HG02884 (cell line): ENCODE data around the gene CIROP.

Experiments used
- ATAC-seq: cut with Tn5 transposase; IDR thresholded peaks from one replicate; pipeline ENCODE4 v1.9.1; 2021; ENCODE audit warnings: mild to moderate bottlenecking, moderate library complexity; ENCODE audit not compliant: unreplicated experiment

The CIROP gene

DNA sequence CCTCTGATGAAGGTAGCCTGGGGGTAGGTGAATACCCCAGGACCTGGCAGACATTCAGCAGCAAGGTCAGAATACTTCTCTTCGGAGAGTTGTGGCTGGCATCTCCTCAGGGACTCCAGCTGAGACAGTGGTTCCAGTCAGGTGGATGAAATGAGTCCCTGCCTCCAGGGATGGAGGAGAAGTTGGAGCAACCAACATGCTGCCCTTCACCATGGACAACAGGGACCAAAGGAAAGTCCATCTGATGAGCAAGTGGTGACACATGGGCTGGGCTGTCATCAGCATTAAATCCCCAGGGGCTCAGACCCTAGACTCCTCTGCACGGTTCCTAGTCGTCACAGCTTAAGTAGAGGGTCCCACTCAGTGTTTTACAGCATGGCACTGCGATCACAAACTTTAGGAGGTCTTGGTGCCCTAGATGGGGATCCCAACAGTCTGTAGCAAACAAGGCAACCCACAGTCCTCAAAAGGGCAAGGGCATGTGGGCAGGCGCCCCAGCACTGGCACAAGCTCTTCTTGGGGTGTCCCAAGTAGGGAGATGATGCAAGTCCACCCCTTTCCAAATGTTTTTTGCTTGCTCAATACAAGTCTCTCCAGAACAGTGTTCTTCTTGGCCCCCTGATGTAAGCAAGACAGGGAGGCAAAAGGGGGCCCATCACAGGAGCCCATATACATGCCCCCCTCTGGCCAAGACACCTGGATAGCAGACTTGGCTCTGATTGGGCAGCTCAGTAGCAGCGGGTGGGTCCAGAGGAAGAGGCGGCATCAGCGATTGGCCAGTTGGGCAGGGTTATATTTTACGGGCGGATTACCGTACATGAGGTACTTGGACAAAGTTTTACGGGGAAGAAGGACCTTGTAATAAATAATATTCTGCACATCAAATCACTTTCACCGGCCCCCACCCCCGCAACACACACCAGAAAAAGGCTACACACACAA, 36.7 kb downstream of the CIROP start:
- no peak for ATAC-seq

DNA sequence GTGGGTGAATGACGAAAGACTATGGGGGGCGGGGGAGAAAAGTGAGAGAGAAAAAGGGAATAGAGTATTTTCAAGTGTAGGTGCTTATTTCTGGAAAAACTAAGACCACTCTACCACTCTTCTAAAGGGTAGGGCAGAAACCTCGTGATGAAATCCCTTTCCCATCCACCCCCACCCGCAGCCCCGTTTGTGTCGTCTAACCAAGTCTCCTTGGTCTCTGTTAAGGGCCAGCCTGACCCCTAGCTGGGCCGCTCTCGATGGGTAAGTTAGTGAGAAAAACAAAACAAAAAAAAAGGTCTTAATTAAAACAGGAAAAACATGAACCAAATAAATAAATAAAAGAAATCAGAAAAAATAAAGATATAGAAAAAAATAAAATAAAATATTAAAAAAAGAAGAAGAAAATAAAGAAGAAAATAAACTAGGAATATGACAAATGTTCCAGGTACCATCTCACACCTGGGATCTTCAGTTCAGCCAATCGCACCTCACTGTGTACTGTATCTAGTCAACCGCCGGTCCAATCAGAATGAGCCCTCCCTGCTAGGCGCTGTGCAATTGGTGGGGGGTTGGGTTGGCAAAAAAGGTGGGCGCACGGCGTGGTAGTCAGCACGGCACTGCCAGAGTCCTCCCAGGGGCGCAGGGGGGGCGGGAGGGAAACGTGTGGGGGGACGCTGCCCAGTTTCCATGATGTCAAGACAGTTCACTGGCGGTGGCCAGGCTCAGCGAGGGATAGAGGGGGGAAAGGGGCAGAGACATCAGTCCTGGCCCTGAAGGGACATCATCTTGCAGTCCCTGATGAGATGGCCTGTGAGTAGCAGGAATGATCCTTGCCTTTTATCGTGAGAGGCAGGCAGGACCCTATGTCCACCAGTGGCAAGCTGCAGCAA, 37.7 kb downstream of the CIROP start:
- ATAC-seq: no peak

GRCh38 chr14:23066368-23066767, 38.4 kb downstream of the CIROP start:
- ATAC-seq: no peak

DNA sequence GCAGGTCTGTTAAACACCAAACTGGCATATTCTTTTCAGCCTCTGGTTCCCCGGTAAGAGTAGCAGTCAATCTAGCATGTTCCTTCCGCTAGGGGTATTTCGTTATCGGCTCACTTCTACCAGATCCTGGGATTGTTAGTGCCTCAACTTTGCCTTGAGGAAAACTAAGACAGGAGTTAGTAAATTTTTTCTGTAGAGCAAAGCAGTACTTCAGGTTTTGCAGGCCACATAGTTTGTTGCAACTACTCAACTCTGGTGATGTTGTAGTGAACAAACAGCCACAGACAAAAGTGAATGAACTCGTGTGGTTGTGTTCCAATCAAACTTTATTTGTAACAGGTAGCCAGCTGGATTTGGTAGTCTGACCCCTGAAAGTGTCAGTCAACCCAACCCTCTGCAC, 41.2 kb downstream of the CIROP start:
- no peak for ATAC-seq

- no peak for ATAC-seq
These were observed 42.8 kb downstream of the CIROP start for GRCh38 chr14:23062002-23062401.

DNA sequence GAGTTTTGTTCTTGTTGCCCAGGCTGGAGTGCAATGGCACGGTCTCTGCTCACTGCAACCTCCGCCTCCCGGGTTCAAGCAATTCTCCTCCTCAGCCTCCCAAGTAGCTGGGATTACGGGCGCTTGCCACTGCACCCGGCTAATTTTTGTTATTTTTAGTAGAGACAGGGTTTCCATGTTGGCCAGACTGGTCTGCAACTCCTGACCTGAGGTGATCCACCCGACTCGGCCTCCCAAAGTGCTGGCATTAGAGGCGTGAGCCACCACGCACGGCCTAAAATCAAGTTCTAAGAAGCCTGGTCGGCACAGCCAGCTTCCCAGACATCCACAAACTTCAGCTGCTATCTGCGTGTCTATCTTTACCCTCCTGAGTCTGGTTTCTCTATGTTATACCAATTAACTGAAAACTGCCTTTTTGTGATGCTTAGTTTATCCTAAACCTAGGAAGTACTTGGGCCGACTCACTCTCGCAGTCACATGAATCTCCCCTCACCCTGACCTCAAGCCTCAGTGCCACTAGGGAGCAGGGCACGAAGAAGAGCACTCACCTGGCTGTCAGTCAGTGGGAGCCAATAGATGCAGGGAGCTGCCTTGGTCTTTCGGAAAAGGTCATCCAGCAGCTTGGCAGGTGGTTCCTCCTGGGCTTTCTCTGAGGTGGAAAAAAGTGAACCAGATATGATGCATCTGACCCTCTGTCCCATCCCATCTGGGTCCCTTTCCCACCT, 44.1 kb downstream of the CIROP start:
- ATAC-seq: no peak

DNA sequence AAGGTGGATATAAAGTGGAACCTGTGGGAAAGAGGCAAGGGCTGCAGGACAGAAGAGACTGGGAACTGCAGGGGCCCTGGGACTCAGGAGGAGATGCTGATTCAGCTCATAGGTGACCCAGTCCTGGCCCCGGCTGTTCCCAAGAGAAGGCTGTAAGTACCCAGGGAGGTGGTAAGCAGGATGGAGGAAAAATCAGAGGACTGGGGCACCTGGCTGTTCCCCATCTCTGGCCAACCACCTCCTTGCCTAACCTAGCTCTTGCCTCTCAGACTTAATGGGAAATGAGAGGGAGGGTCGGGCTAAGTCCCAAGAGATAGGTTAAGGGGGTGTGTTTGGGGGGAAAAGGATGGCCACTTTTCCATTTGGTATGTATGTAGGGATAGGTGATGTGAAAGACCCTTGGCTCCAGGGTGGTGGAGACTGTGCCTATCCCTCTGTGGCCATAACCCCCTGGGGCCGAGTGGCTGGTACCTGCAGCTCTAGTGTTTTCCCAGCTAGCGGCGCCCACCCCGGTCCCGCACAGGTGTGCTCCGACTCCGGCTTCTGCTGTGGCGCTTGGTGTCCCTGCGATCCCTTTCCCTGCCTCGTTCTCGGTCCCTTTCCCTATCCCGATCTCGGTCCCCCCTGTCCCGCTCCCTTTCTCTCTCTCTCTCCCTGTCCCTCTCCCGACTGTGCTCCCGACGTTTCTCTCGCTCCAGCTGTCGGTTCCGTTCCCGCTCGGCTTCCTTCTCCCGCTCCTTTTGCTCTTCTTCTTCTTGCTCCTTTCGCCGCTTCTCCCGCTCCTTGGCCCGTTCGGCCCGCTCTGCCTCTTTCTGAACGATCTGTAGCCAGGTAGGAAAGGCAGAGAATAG, 45.9 kb downstream of the CIROP start:
- ATAC-seq: no peak

DNA sequence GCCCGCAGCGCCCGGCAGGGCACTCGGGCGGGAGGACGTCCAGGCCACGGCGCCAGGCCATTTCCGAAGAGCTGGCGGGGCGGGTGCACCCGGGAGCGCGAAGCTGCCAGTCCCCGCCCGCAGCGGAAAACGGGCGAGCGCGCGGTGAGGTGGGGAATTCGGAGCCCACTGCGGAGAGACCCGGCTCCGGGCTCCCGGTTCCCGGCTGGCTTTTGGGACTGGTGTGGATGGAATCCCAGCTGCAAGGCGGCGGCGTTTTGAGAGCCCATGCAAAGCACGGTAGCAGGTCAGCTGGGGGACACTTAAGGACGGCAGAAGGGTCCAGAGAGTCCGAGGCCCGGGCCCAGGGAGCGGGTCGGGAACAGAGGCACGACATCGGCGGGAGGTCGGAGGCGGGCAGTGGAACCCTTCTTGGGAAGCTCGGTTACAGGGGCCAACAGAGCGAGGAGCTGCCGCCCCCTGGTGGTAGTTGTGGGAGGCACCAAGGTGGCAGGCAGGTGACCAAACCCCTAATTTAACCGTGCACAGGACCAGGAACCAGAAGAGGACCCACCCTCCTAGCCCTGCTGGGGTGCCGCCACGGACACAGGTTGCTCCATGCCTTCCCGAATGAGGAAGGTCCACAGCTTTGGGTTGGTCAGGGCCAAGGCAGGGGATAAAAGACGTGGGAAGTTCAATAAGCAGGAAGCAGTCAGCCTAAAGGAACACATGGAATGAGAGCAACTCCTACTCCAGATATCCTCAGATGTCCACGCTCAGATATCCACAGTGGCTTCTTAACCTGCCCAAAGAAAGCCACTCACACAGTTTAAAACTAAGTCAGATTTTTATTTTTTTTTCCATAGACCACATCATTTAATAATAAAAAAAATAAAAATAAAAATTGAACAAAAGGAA, 46.8 kb downstream of the CIROP start:
- peak; percentile 52 for ATAC-seq

GRCh38 chr14:23056956-23057756, 47.6 kb downstream of the CIROP start, which contains the start of gene CDH24:
TSS of gene CDH24 (minus strand) at chr14:23057520. CDS start at chr14:23055733, 1,787 bp downstream.
- peak; percentile 51 for ATAC-seq

DNA sequence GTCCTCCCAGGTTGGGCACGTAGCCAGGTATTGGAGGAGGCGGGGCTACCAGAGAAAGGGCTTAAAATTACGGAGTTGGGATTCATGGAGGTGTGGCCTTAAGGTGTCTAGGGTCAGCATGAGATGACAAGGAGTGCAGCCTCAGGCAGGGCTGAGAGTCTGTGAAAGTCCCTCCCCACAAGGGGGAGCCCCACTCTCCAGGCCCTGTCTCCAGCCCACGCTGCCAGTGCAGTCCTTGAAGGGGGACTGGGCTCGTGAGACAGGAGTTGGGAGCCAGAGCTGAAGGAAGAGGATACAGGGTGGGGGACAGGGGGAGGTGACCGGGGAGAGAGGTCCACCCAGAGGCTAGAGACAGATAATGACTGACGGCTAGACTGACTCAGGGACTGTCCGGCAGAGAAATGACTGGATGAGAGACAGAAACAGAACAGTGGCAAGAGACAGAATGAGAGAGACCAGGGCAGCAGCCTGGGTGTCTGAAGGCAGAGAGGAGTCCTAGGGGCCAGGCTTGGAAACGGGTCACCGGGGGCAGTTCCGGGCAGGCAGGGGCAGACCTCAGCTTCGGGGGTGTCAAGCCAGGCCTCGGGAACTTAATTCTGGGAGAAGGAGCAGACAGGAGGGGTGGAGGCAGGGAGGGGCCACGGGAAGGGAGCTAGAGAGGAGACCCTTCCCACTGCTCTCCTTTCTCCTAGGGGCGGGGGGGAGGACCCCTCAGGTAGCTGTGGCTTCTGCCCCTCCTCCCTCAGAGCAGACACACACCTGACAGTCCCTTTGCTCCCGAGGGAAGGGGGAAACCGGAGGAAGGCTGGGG, 48.4 kb downstream of the CIROP start:
- ATAC-seq: peak; percentile 43

- ATAC-seq: no peak
These were observed 49.1 kb downstream of the CIROP start for GRCh38 chr14:23055621-23056144.

GRCh38 chr14:23055147-23055550, 49.6 kb downstream of the CIROP start:
- no peak for ATAC-seq

- ATAC-seq: no peak
These were observed 50.6 kb downstream of the CIROP start for GRCh38 chr14:23054000-23054811.

GRCh38 chr14:23053426-23053825, 51.4 kb downstream of the CIROP start:
- no peak for ATAC-seq

DNA sequence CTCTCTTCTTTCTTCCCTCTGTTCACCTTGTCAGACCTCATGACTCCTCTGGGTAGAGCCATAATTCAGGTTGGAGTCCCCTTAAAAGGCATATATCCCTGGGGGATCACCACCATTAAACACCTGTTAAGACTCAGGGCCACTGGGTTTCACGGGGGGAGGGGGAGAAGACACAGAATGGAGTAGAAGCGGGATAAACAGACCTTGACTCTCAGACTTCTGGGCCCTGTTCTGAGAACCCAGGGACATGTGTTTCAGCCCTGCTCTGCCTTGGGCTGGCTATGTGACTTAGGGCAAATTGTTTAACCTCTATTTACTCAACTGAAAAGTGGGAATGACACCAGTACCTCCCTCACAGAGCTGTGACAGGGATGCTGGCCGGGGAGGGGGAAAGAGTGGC, 52.1 kb downstream of the CIROP start:
- ATAC-seq: no peak

- no peak for ATAC-seq
These were observed 52.6 kb downstream of the CIROP start for GRCh38 chr14:23052182-23052623.
